Neural progenitor cell (in vitro differentiated cells): ENCODE results near the gene CTNNBL1. TPM values are rescaled to one million over a fixed set of nuclear protein-coding genes. Genes with fewer than 3 reads are reported as not detected.
A peak's percentile ranks its signal among the peaks of the same experiment; 100 is the strongest.

Experiments
- DNase-seq: peaks from one replicate; pipeline ENCODE4 v3.0.0-alpha.2; 2016; ENCODE audit warnings: low spot score
- H2AFZ ChIP-seq: fragments of 200-600 bp; sonication (generic); replicated peaks from 2 replicates; pipeline ENCODE4 v1.6.1; 2016; ENCODE audit warnings: antibody characterized with exemption
- H3F3A ChIP-seq: fragments of 200-600 bp; sonication (generic); 2 replicates; pipeline ENCODE4 v1.6.1; 2016; ENCODE audit warnings: antibody characterized with exemption, low read depth
- H3K27ac ChIP-seq: fragments of 200-600 bp; sonication (generic); 2 replicates; pipeline ENCODE4 v1.5.1; 2016; ENCODE audit warnings: mild to moderate bottlenecking
- H3K27me3 ChIP-seq: fragments of 200-600 bp; sonication (generic); 2 replicates; pipeline ENCODE4 v1.6.1; 2016; ENCODE audit warnings: mild to moderate bottlenecking, moderate library complexity
- H3K36me3 ChIP-seq: fragments of 200-600 bp; sonication (generic); 2 replicates; pipeline ENCODE4 v1.5.1; 2016
- H3K4me1 ChIP-seq: fragments of 200-600 bp; sonication (generic); 2 replicates; pipeline ENCODE4 v1.6.1; 2016; ENCODE audit warnings: mixed run types
- H3K4me2 ChIP-seq: fragments of 200-600 bp; sonication (generic); 2 replicates; pipeline ENCODE4 v1.6.1; 2016
- H3K4me3 ChIP-seq: fragments of 200-600 bp; sonication (generic); 2 replicates; pipeline ENCODE4 v1.5.1; 2016
- H3K79me2 ChIP-seq: fragments of 200-600 bp; sonication (generic); 2 replicates; pipeline ENCODE4 v1.6.1; 2016; ENCODE audit warnings: low read depth
- H3K9ac ChIP-seq: fragments of 200-600 bp; sonication (generic); 2 replicates; pipeline ENCODE4 v1.6.1; 2016
- H3K9me3 ChIP-seq: fragments of 200-600 bp; sonication (generic); 2 replicates; pipeline ENCODE4 v1.5.1; 2016; ENCODE audit warnings: low read depth
- H4K20me1 ChIP-seq: fragments of 200-600 bp; sonication (generic); 2 replicates; pipeline ENCODE4 v1.6.1; 2016; ENCODE audit warnings: low read depth
- H3K27ac Mint-ChIP-seq: 3 replicates; pipeline ENCODE4 v1.8.0; 2021; ENCODE audit warnings: mixed read lengths
- H3K27me3 Mint-ChIP-seq: 2 replicates; pipeline ENCODE4 v1.8.0; 2022; ENCODE audit warnings: low read depth, mild to moderate bottlenecking, inconsistent platforms, moderate library complexity, mixed read lengths; ENCODE audit not compliant: insufficient read depth
- H3K36me3 Mint-ChIP-seq: 3 replicates; pipeline ENCODE4 v1.8.0; 2021; ENCODE audit warnings: mixed read lengths
- H3K4me1 Mint-ChIP-seq: 3 replicates; pipeline ENCODE4 v1.8.0; 2021; ENCODE audit warnings: mixed read lengths
- H3K4me3 Mint-ChIP-seq: 3 replicates; pipeline ENCODE4 v1.8.0; 2021; ENCODE audit warnings: mild to moderate bottlenecking, moderate library complexity, mixed read lengths
- H3K9me3 Mint-ChIP-seq: 3 replicates; pipeline ENCODE4 v1.8.0; 2020; ENCODE audit warnings: mixed read lengths
- CTCF ChIP-seq: fragments of 200-600 bp; sonication (generic); IDR thresholded peaks from 2 replicates; pipeline ENCODE4 v1.5.1; 2017; ENCODE audit warnings: antibody characterized with exemption, mild to moderate bottlenecking
- EZH2 ChIP-seq: fragments of 200-600 bp; sonication (generic); IDR thresholded peaks from 2 replicates; pipeline ENCODE4 v1.6.1; 2017; ENCODE audit warnings: antibody characterized with exemption, mild to moderate bottlenecking, moderate library complexity
- EZH2phosphoT487 ChIP-seq: fragments of 200-600 bp; sonication (generic); IDR thresholded peaks from 2 replicates; pipeline ENCODE4 v1.6.1; 2017; ENCODE audit warnings: antibody characterized with exemption
- total RNA-seq: library from RNA; depleted of rRNA; stranded (reverse); fragments of >200 nt; gene quantifications from 2 replicates; pipeline ENCODE4 v1.2.3, GENCODE V29; 2015; ENCODE audit warnings: low replicate concordance

CTNNBL1 gene
- total RNA-seq, 1 donor from 2014 or later = 54.5 TPM

GRCh38 chr20:37756234-37756633, 62.4 kb downstream of the CTNNBL1 start:
- no peak for DNase-seq
- no peaks in the 10 kb centered on the region for H3K27me3 Mint-ChIP-seq
- no peaks in the 10 kb centered on the region for H3K36me3 ChIP-seq
- no peak overlapping the region for H3K4me3 Mint-ChIP-seq
- TF ChIP-seq CTCF (no peak), EZH2phosphoT487 (no peak), EZH2 (no peak)
- H3K36me3 Mint-ChIP-seq = peaks cover 8% of the 10 kb centered on the region
- no peaks in the 10 kb centered on the region for H3K79me2 ChIP-seq
- H3K4me2 ChIP-seq = no peak overlapping the region
- H3K4me1 Mint-ChIP-seq = peaks cover 18% of the 10 kb centered on the region
- no peaks in the 10 kb centered on the region for H3K9me3 Mint-ChIP-seq
- peaks cover 5% of the 10 kb centered on the region for H4K20me1 ChIP-seq
- no peaks in the 10 kb centered on the region for H3K27me3 ChIP-seq
- H3K27ac ChIP-seq = no peak overlapping the region
- no peaks in the 10 kb centered on the region for H3K9me3 ChIP-seq
- H3K4me1 ChIP-seq = peaks cover 25% of the 10 kb centered on the region
- no peak overlapping the region for H3K9ac ChIP-seq
- no peak overlapping the region for H3K4me3 ChIP-seq
- H3F3A ChIP-seq = peaks cover 24% of the 10 kb centered on the region
- no peak overlapping the region for H3K27ac Mint-ChIP-seq
- H2AFZ ChIP-seq = no peak overlapping the region

GRCh38 chr20:37757550-37757949, 63.7 kb downstream of the CTNNBL1 start:
- no peak overlapping the region for H3K27ac ChIP-seq
- H4K20me1 ChIP-seq = peaks cover 5% of the 10 kb centered on the region
- H3K79me2 ChIP-seq = no peaks in the 10 kb centered on the region
- no peak overlapping the region for H3K4me3 Mint-ChIP-seq
- no peaks in the 10 kb centered on the region for H3K36me3 ChIP-seq
- no peaks in the 10 kb centered on the region for H3K9me3 ChIP-seq
- no peak for DNase-seq
- no peak overlapping the region for H3K4me3 ChIP-seq
- peaks cover 27% of the 10 kb centered on the region for H3K4me1 ChIP-seq
- H3K4me1 Mint-ChIP-seq = peaks cover 18% of the 10 kb centered on the region
- no peak overlapping the region for H3K27ac Mint-ChIP-seq
- H3K36me3 Mint-ChIP-seq = peaks cover 1% of the 10 kb centered on the region
- no peaks in the 10 kb centered on the region for H3K27me3 Mint-ChIP-seq
- no peaks in the 10 kb centered on the region for H3K9me3 Mint-ChIP-seq
- H3K4me2 ChIP-seq = no peak overlapping the region
- H3K9ac ChIP-seq = no peak overlapping the region
- TF ChIP-seq EZH2phosphoT487 (no peak), CTCF (peak; percentile 30), EZH2 (no peak)
- H3K27me3 ChIP-seq = no peaks in the 10 kb centered on the region
- H2AFZ ChIP-seq = no peak overlapping the region
- H3F3A ChIP-seq = peaks cover 24% of the 10 kb centered on the region

- Mint-ChIP-seq H3K4me1 (peaks cover 18% of the 10 kb centered on the region), H3K9me3 (no peaks in the 10 kb centered on the region), H3K36me3 (peaks cover 1% of the 10 kb centered on the region), H3K27ac (no peak overlapping the region), H3K4me3 (no peak overlapping the region), H3K27me3 (no peaks in the 10 kb centered on the region)
- Histone ChIP-seq H3K4me3 (no peak overlapping the region), H4K20me1 (peaks cover 5% of the 10 kb centered on the region), H3F3A (peaks cover 24% of the 10 kb centered on the region), H3K4me2 (peak overlapping the region; percentile 55), H3K36me3 (no peaks in the 10 kb centered on the region), H3K27me3 (no peaks in the 10 kb centered on the region), H3K9ac (no peak overlapping the region), H3K4me1 (peaks cover 30% of the 10 kb centered on the region), H3K79me2 (no peaks in the 10 kb centered on the region), H3K9me3 (no peaks in the 10 kb centered on the region), H2AFZ (no peak overlapping the region), H3K27ac (peak overlapping the region; percentile 82)
- TF ChIP-seq CTCF = peak; percentile 50
- TF ChIP-seq EZH2 = no peak
- DNase-seq = peak; percentile 77
Measured at GRCh38 chr20:37758332-37758731, 64.5 kb downstream of the CTNNBL1 start.
